ENCODE measurements around the gene RAPGEF3. TPM values are rescaled to one million over a fixed set of nuclear protein-coding genes. Genes with fewer than 3 reads are reported as not detected.
A peak's percentile ranks its signal among the peaks of the same experiment; 100 is the strongest.

The RAPGEF3 gene
- total RNA-seq, 4 donors from 2014 or later = 18.3 to 48.2 (median 32.5) TPM

DNA sequence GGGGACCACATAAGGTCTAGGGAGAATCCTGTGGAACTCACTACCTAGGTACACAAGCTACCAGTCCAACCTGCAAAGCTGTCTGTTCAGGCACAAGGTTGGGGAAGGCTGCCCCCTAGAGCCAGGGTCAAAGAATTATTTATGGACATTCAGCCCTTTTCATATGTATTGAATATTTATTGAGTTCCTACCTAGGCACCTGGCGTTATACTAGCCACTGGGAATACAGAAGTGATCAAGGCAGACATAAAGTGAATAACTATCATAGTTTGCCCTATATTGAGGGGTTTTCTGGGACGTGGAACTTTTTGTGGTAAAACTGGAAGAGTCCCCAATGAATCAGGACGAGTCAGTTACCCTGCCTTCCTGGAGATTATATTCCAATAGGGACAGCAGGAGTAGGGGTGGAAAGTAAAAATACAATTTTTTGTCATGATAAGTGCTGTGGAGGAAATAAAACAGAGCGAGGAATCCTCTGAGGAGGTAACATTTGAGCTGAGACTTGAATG is 8.6 kb upstream of the RAPGEF3 start:
- intact Hi-C loops (cut with DNase I) = no loop called here
- H3K4me3 ChIP-seq = no peak overlapping the region
- WGBS = 39% methylated on average over 4 of the region's 4 CpGs
- H3K4me1 ChIP-seq = peaks cover 17 to 28% (median 24%) of the 10 kb centered on the region in 4 donors
- no peaks in the 10 kb centered on the region for H3K36me3 ChIP-seq
- TF ChIP-seq, protein P1, sequence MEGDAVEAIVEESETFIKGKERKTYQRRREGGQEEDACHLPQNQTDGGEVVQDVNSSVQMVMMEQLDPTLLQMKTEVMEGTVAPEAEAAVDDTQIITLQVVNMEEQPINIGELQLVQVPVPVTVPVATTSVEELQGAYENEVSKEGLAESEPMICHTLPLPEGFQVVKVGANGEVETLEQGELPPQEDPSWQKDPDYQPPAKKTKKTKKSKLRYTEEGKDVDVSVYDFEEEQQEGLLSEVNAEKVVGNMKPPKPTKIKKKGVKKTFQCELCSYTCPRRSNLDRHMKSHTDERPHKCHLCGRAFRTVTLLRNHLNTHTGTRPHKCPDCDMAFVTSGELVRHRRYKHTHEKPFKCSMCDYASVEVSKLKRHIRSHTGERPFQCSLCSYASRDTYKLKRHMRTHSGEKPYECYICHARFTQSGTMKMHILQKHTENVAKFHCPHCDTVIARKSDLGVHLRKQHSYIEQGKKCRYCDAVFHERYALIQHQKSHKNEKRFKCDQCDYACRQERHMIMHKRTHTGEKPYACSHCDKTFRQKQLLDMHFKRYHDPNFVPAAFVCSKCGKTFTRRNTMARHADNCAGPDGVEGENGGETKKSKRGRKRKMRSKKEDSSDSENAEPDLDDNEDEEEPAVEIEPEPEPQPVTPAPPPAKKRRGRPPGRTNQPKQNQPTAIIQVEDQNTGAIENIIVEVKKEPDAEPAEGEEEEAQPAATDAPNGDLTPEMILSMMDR (IDR thresholded peaks at IDR 0.05) = peak; percentile 49 to 66 (median 66)
- TF ChIP-seq POLR2A (IDR thresholded peaks at IDR 0.05; ENCODE audit: low read depth) = no peak
- H3K27ac ChIP-seq (replicated peaks in 1 of 4) = no peak overlapping the region
- no peaks in the 10 kb centered on the region for H3K27me3 ChIP-seq
- H3K9me3 ChIP-seq = no peaks in the 10 kb centered on the region
- no peak for DNase-seq (ENCODE audit: extremely low spot score)

DNA sequence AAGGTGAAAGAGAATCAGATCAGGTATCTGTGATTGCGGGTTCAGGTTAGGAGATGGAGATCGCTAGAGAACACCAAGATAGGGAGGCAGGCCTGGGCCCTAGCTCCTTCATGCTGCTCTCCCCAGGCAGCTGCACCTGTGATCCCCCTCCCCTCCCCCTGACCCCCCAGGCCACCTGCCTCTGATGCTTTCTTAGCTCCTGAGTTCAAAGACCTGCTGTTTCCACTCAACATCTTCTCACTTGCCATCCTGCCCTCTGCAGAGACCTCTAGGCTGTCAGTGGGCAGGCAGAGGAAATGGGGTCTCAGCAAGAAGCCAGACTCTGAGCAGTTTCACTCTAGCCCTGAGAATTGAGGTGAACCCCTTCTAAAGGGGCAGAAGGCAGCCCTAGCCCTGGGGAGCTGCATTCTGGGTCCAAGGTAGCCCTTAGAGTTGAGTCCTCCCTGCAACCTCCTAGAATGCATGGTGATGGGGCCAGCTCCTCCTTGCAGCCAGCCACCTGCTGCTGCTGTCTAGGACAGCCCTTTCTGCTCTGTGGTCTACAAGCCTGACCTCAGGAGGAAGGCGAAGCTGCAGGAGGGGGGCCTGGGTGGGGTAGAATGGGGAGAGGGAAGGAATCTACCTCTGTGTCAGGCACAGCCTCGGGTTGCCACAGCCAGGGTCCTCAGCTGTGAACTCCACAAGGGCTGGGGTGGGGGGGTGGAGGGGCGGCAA is 8.0 kb upstream of the RAPGEF3 start:
- Histone ChIP-seq H3K36me3 (no peaks in the 10 kb centered on the region), H3K4me1 (peaks cover 14 to 25% (median 22%) of the 10 kb centered on the region in 4 donors), H3K27me3 (no peaks in the 10 kb centered on the region), H3K9me3 (no peaks in the 10 kb centered on the region), H3K4me3 (no peak overlapping the region), H3K27ac (replicated peaks in 1 of 4) (no peak overlapping the region)
- intact Hi-C loops (cut with DNase I) = no loop called here
- 69% methylated on average over 4 of the region's 5 CpGs for WGBS
- no peak for TF ChIP-seq EP300 (IDR thresholded peaks at IDR 0.05)
- no peak for TF ChIP-seq POLR2AphosphoS5 (IDR thresholded peaks at IDR 0.05)
- TF ChIP-seq POLR2A (IDR thresholded peaks at IDR 0.05; ENCODE audit: low read depth) = no peak
- TF ChIP-seq, protein P1 (IDR thresholded peaks at IDR 0.05) = no peak
- no peak for DNase-seq (ENCODE audit: extremely low spot score)

DNA sequence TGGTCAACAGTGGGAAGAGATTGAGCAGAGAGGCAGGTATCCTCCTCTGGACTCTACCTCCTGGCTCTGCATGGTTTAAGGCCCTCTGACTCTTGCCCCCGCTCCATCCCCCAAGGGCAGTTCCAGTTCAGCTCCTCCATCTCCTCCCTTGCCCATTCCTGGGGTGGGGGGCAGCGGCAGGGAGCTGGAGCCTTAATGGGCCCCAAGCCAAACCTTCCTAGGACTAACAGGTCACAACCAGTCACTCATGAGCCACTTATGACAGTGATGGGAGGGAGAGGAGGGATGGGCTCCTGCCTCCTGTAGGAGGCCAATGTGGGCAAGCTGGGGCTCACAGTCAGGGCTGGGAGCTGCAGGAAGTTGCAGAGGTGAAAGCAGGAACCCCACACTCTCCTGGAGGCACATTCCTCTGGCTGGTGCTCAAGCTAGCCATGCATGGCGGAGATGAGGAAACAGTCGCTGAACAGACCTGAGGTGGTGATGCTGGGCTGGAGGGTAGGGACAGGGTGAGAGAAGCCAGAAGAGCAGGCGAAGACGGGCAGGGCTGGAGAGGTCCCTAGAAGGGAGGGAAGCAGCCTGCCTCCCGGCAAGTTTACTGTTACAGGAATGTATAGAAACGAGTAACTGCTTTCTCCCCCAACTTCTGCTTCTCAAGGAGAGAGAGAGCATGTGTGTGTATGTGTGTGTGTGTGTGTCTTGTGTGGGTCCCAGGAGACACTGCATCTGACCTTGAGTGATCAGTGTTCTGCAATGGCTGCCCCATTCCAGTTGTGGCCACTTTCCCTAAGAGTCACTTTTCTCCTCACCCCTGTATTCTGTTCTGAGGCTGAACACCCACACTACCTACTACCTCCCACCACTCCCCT is 5.0 kb upstream of the RAPGEF3 start:
- TF ChIP-seq EP300 (IDR thresholded peaks at IDR 0.05) = no peak
- TF ChIP-seq, protein P1 (IDR thresholded peaks at IDR 0.05) = no peak
- no peak for TF ChIP-seq POLR2A (IDR thresholded peaks at IDR 0.05; ENCODE audit: low read depth)
- TF ChIP-seq POLR2AphosphoS5 (IDR thresholded peaks at IDR 0.05) = no peak
- Histone ChIP-seq H3K27ac (replicated peaks in 1 of 4) (no peak overlapping the region), H3K4me3 (no peak overlapping the region), H3K9me3 (no peaks in the 10 kb centered on the region), H3K27me3 (no peaks in the 10 kb centered on the region), H3K36me3 (no peaks in the 10 kb centered on the region), H3K4me1 (peaks cover 20 to 26% (median 24%) of the 10 kb centered on the region in 4 donors)
- DNase-seq (ENCODE audit: extremely low spot score) = no peak
- intact Hi-C loops (cut with DNase I) = no loop called here
- WGBS = 85% methylated on average over 8 of the region's 8 CpGs

DNA sequence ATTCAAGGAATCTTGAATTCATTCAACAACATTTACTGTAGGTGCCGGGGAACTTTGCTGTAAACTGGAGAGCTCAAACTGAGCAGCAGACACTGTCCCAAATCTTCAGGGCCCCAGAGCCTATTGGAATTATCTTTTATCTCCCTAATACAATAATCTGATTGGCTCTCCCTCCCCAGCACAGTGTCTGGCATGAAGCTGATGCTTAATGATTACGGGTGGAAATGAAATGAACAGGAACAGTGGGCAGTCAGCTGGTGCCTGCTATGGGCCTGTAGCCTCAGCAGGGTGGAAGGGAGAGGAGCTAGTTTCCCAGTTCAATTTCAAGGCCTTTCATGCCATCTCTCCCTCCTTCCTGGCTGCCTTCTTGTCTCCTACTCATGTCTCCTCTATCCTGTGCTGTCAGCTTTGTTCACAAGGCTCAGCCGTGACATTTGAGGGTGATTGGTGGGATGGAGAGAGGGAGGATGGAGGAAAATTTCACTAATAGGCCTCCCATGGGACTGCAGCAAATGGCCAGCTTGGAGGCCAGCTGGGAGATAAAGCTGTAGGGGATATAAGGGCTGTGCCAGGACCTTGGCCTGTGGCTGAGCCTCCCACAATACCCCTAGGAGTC is 4.3 kb upstream of the RAPGEF3 start:
- no peak for TF ChIP-seq POLR2A (IDR thresholded peaks at IDR 0.05; ENCODE audit: low read depth)
- TF ChIP-seq, protein P1 (IDR thresholded peaks at IDR 0.05) = no peak
- TF ChIP-seq POLR2AphosphoS5 (IDR thresholded peaks at IDR 0.05) = no peak
- no peak for TF ChIP-seq EP300 (IDR thresholded peaks at IDR 0.05)
- 87% methylated on average over 3 of the region's 3 CpGs for WGBS
- no peak overlapping the region for H3K4me3 ChIP-seq
- H3K4me1 ChIP-seq = peaks cover 24 to 34% (median 29%) of the 10 kb centered on the region in 4 donors
- H3K36me3 ChIP-seq = no peaks in the 10 kb centered on the region
- H3K27ac ChIP-seq (replicated peaks in 1 of 4) = no peak overlapping the region
- no peaks in the 10 kb centered on the region for H3K27me3 ChIP-seq
- intact Hi-C loops (cut with DNase I) = no loop called here
- no peaks in the 10 kb centered on the region for H3K9me3 ChIP-seq
- DNase-seq (ENCODE audit: extremely low spot score) = no peak

Measured in esophagus muscularis mucosa (tissue), 4 donors.